ENCODE data around the gene ZBTB5. TPM values are rescaled to one million over a fixed set of nuclear protein-coding genes. Genes with fewer than 3 reads are reported as not detected.

The ZBTB5 gene
- total and polyA plus RNA-seq, 8 donors, result 2.8 to 7.5 (median 4.8) TPM

GRCh38 chr9:37499297-37499696, 34.0 kb upstream of the ZBTB5 start:
- ATAC-seq (no peak), DNase-seq (no peak), FAIRE-seq (no peak)
- TF ChIP-seq CTCF (IDR thresholded peaks at IDR 0.05), result no peak
- H3K36me3 ChIP-seq, result peaks cover 0 to 65% (median 32%) of the 10 kb centered on the region in 3 donors
- intact Hi-C loops (cut with DNase I), result loop anchor here in 1 of 3 donors (10.0 kb wide), 1 partner anchor 64 kb away; no protein-coding TSS in a partner anchor
- H3K9me3 ChIP-seq, result no peaks in the 10 kb centered on the region
- H3K27me3 ChIP-seq, result no peaks in the 10 kb centered on the region
- peaks cover 0 to 6% (median 0%) of the 10 kb centered on the region in 3 donors for H3K4me1 ChIP-seq
- H3K4me3 ChIP-seq, result no peak overlapping the region
- WGBS, 2 donors, result 88 to 96% methylated on average over 6 of the region's 6 CpGs
- no peak overlapping the region for H3K27ac ChIP-seq

DNA sequence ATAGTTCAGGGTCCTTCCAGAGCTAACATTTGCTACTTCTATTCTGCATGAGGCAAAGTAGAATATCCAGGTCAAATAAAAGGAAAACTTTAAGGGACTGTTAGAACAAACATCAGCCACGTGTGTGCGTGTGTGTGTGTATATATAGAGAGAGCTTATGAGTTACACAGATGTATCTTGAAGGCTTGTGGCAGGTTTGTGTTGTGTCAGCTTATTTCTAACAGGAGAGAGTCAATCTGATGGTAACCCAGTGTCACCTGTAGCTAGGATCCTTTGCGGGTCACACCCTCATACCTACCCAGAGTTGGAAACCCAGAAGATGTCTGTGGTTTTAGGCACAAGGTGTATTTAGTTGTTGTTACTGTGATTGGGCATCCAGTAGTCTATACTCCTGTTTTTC, 33.2 kb upstream of the ZBTB5 start:
- H3K4me1 ChIP-seq, result peaks cover 0 to 6% (median 0%) of the 10 kb centered on the region in 3 donors
- FAIRE-seq (no peak), DNase-seq (no peak), ATAC-seq (no peak)
- no peak overlapping the region for H3K27ac ChIP-seq
- no peaks in the 10 kb centered on the region for H3K27me3 ChIP-seq
- WGBS, 2 donors, result 51 to 88% methylated on average over 3 of the region's 3 CpGs
- no peak for TF ChIP-seq CTCF (IDR thresholded peaks at IDR 0.05)
- no peak overlapping the region for H3K4me3 ChIP-seq
- H3K36me3 ChIP-seq, result peaks cover 0 to 67% (median 39%) of the 10 kb centered on the region in 3 donors
- intact Hi-C loops (cut with DNase I), result loop anchor here in 1 of 3 donors (10.0 kb wide), 1 partner anchor 64 kb away; no protein-coding TSS in a partner anchor
- H3K9me3 ChIP-seq, result no peaks in the 10 kb centered on the region

DNA sequence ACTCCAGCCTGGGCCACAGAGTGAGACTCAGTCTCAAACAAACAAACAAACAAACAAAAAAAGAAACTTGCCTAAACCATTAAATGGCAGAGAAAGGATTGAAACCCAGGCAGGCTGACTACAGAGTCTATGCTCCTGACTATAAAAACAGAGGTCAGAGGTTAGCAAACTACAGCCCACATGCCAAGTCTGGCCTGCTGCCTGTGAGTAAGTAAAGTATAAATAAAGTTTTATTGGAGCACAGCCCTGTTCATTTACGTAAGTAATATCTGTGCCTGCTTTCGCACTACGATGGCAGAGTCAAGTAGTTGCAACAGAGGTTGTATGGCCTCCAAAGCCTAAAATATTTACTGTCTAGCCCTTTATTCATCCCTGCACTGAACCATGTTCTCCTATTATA, 32.1 kb upstream of the ZBTB5 start:
- no peak overlapping the region for H3K4me3 ChIP-seq
- no peak overlapping the region for H3K27ac ChIP-seq
- no peaks in the 10 kb centered on the region for H3K27me3 ChIP-seq
- no peak for TF ChIP-seq CTCF (IDR thresholded peaks at IDR 0.05)
- WGBS, 2 donors, result 98 to 99% methylated on average over 3 of the region's 3 CpGs
- H3K9me3 ChIP-seq, result no peaks in the 10 kb centered on the region
- no peak for FAIRE-seq
- peaks cover 0 to 59% (median 40%) of the 10 kb centered on the region in 3 donors for H3K36me3 ChIP-seq
- no peak for DNase-seq
- intact Hi-C loops (cut with DNase I), result loop anchor here in 1 of 3 donors (10.0 kb wide), 1 partner anchor 63 kb away; no protein-coding TSS in a partner anchor
- peaks cover 0 to 6% (median 0%) of the 10 kb centered on the region in 3 donors for H3K4me1 ChIP-seq
- no peak for ATAC-seq

DNA sequence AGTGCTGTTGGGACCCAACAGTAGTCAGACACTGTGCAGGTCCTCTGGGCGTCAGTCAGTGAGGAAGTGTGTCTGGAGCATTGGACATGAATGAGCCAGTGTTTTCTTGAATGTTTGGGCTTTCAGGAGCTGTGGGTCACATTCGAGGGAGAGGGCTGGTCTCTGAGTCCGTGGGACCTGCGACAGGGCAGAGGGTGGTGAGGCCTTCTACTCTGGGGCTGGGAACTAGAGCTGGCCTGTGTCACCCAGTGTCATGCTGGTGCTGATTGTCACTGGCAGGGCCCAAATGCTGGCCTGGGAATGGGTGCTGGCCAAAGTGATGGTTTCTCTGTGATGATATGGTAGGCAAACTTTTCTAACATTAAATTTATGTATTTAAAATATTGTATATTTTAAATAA, 30.8 kb upstream of the ZBTB5 start:
- ATAC-seq (no peak), FAIRE-seq (no peak), DNase-seq (no peak)
- no peaks in the 10 kb centered on the region for H3K4me1 ChIP-seq
- no peaks in the 10 kb centered on the region for H3K27me3 ChIP-seq
- H3K9me3 ChIP-seq, result no peaks in the 10 kb centered on the region
- 62 to 86% methylated on average over 4 of the region's 4 CpGs for WGBS, 2 donors
- H3K36me3 ChIP-seq, result peaks cover 0 to 55% (median 36%) of the 10 kb centered on the region in 3 donors
- no peak overlapping the region for H3K27ac ChIP-seq
- TF ChIP-seq CTCF (IDR thresholded peaks at IDR 0.05), result no peak
- no peak overlapping the region for H3K4me3 ChIP-seq
- intact Hi-C loops (cut with DNase I), result loop anchor here in 1 of 3 donors (10.0 kb wide), 1 partner anchor 61 kb away; no protein-coding TSS in a partner anchor

DNA sequence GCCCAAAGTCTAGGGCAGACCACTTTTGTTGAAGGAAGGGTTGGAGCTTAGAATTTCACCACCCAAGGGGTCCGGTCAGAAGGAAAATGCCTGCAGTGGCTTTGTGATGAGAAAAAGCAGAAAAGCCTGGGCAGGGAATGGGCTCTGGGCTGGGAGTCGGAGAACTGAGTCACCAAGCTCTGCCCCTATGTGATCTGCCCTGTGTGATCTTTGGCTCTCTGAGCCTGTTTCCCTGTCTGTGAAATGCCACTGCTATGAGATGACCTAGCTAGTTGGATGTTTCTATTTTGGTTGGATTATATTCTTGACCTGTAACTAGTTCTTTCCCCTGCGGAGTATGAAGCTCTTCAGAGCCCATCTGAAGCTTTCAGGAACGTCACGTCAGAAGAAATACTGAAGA, 30.3 kb upstream of the ZBTB5 start:
- TF ChIP-seq CTCF (IDR thresholded peaks at IDR 0.05), result no peak
- Histone ChIP-seq H3K27ac (no peak overlapping the region), H3K36me3 (peaks cover 0 to 50% (median 36%) of the 10 kb centered on the region in 3 donors), H3K27me3 (no peaks in the 10 kb centered on the region), H3K4me1 (no peaks in the 10 kb centered on the region), H3K4me3 (no peak overlapping the region), H3K9me3 (no peaks in the 10 kb centered on the region)
- intact Hi-C loops (cut with DNase I), result loop anchor here in 1 of 3 donors (10.0 kb wide), 1 partner anchor 61 kb away; no protein-coding TSS in a partner anchor
- 91 to 97% methylated on average over 5 of the region's 5 CpGs for WGBS, 2 donors
- FAIRE-seq (no peak), DNase-seq (no peak), ATAC-seq (no peak)

All from pancreas (tissue), 10 donors.